ENCODE measurements around the gene SHC1. TPM values are rescaled to one million over a fixed set of nuclear protein-coding genes. Genes with fewer than 3 reads are reported as not detected.

SHC1 gene
- total RNA-seq, 1 donor from 2014 or later: 36.0 TPM

- peak overlapping the region; percentile 5 for H3K27ac ChIP-seq (ENCODE audit: low read depth, low read length)
- no peak overlapping the region for H3K4me3 ChIP-seq (ENCODE audit: low read length in 3 of 3)
- H3K36me3 ChIP-seq (ENCODE audit: control insufficient read depth in 3 of 3, insufficient read depth in 3 of 3, low read length in 3 of 3): peaks cover 20 to 33% (median 21%) of the 10 kb centered on the region in 3 donors
- no peaks in the 10 kb centered on the region for H3K9me3 ChIP-seq (ENCODE audit: control insufficient read depth in 3 of 3, low read length in 3 of 3)
- H3K9ac ChIP-seq (ENCODE audit: low read depth in 1 of 3, low read length in 3 of 3): no peak overlapping the region
- H3K27me3 ChIP-seq (ENCODE audit: control insufficient read depth in 3 of 3, insufficient read depth in 3 of 3, low read length in 3 of 3): no peaks in the 10 kb centered on the region
- H3K4me1 ChIP-seq (ENCODE audit: control insufficient read depth in 3 of 3, insufficient read depth in 3 of 3, low read length in 3 of 3): peaks cover 59 to 75% (median 61%) of the 10 kb centered on the region in 3 donors
These were observed 11.1 kb downstream of the SHC1 start for GRCh38 chr1:154959426-154959780.

GRCh38 chr1:154958681-154959425 lies 11.7 kb downstream of the SHC1 start:
- H3K4me1 ChIP-seq (ENCODE audit: control insufficient read depth in 3 of 3, insufficient read depth in 3 of 3, low read length in 3 of 3): peaks cover 64 to 78% (median 66%) of the 10 kb centered on the region in 3 donors
- H3K36me3 ChIP-seq (ENCODE audit: control insufficient read depth in 3 of 3, insufficient read depth in 3 of 3, low read length in 3 of 3): peaks cover 16 to 29% (median 20%) of the 10 kb centered on the region in 3 donors
- H3K27ac ChIP-seq (ENCODE audit: low read depth, low read length): peak overlapping the region; percentile 5
- no peaks in the 10 kb centered on the region for H3K9me3 ChIP-seq (ENCODE audit: control insufficient read depth in 3 of 3, low read length in 3 of 3)
- H3K9ac ChIP-seq (ENCODE audit: low read depth in 1 of 3, low read length in 3 of 3): peak overlapping the region in 2 of 3 donors; percentile 8 to 40
- no peak overlapping the region for H3K4me3 ChIP-seq (ENCODE audit: low read length in 3 of 3)
- H3K27me3 ChIP-seq (ENCODE audit: control insufficient read depth in 3 of 3, insufficient read depth in 3 of 3, low read length in 3 of 3): no peaks in the 10 kb centered on the region

- no peaks in the 10 kb centered on the region for H3K9me3 ChIP-seq (ENCODE audit: control insufficient read depth in 3 of 3, low read length in 3 of 3)
- peaks cover 66 to 78% (median 73%) of the 10 kb centered on the region in 3 donors for H3K4me1 ChIP-seq (ENCODE audit: control insufficient read depth in 3 of 3, insufficient read depth in 3 of 3, low read length in 3 of 3)
- H3K27me3 ChIP-seq (ENCODE audit: control insufficient read depth in 3 of 3, insufficient read depth in 3 of 3, low read length in 3 of 3): no peaks in the 10 kb centered on the region
- H3K27ac ChIP-seq (ENCODE audit: low read depth, low read length): peak overlapping the region; percentile 1
- no peak overlapping the region for H3K4me3 ChIP-seq (ENCODE audit: low read length in 3 of 3)
- H3K9ac ChIP-seq (ENCODE audit: low read depth in 1 of 3, low read length in 3 of 3): peak overlapping the region; percentile 20 to 54 (median 42)
- H3K36me3 ChIP-seq (ENCODE audit: control insufficient read depth in 3 of 3, insufficient read depth in 3 of 3, low read length in 3 of 3): peaks cover 10 to 21% (median 14%) of the 10 kb centered on the region in 3 donors
These were observed 12.5 kb downstream of the SHC1 start for GRCh38 chr1:154958036-154958435.

- H3K27ac ChIP-seq (ENCODE audit: low read depth, low read length): peak overlapping the region; percentile 90
- H3K27me3 ChIP-seq (ENCODE audit: control insufficient read depth in 3 of 3, insufficient read depth in 3 of 3, low read length in 3 of 3): no peaks in the 10 kb centered on the region
- peaks cover 10 to 23% (median 14%) of the 10 kb centered on the region in 3 donors for H3K36me3 ChIP-seq (ENCODE audit: control insufficient read depth in 3 of 3, insufficient read depth in 3 of 3, low read length in 3 of 3)
- no peaks in the 10 kb centered on the region for H3K9me3 ChIP-seq (ENCODE audit: control insufficient read depth in 3 of 3, low read length in 3 of 3)
- H3K4me3 ChIP-seq (ENCODE audit: low read length in 3 of 3): peak overlapping the region; percentile 79 to 95 (median 92)
- H3K9ac ChIP-seq (ENCODE audit: low read depth in 1 of 3, low read length in 3 of 3): peak overlapping the region; percentile 78 to 98 (median 90)
- peaks cover 66 to 79% (median 73%) of the 10 kb centered on the region in 3 donors for H3K4me1 ChIP-seq (ENCODE audit: control insufficient read depth in 3 of 3, insufficient read depth in 3 of 3, low read length in 3 of 3)
These were observed 13.4 kb downstream of the SHC1 start for GRCh38 chr1:154957091-154957657.

GRCh38 chr1:154956544-154956941 lies 14.0 kb downstream of the SHC1 start:
- Histone ChIP-seq H3K36me3 (ENCODE audit: control insufficient read depth in 3 of 3, insufficient read depth in 3 of 3, low read length in 3 of 3) (peaks cover 13 to 29% (median 14%) of the 10 kb centered on the region in 3 donors), H3K9ac (ENCODE audit: low read depth in 1 of 3, low read length in 3 of 3) (peak overlapping the region; percentile 78 to 98 (median 90))

GRCh38 chr1:154955718-154956543 lies 14.6 kb downstream of the SHC1 start, which contains the start of gene PBXIP1:
TSS of gene PBXIP1 (minus strand) at chr1:154956099. CDS start at chr1:154953721, 2,378 bp downstream.
- peak within 1 kb of the TSS; percentile 78 to 98 (median 90) for H3K9ac ChIP-seq (ENCODE audit: low read depth in 1 of 3, low read length in 3 of 3)
- no peaks in the 10 kb centered on the region for H3K9me3 ChIP-seq (ENCODE audit: control insufficient read depth in 3 of 3, low read length in 3 of 3)
- no peaks in the 10 kb centered on the region for H3K27me3 ChIP-seq (ENCODE audit: control insufficient read depth in 3 of 3, insufficient read depth in 3 of 3, low read length in 3 of 3)
- H3K36me3 ChIP-seq (ENCODE audit: control insufficient read depth in 3 of 3, insufficient read depth in 3 of 3, low read length in 3 of 3): peaks cover 18 to 35% (median 19%) of the 10 kb centered on the region in 3 donors
- peak within 1 kb of the TSS; percentile 90 for H3K27ac ChIP-seq (ENCODE audit: low read depth, low read length)
- peaks cover 70 to 88% (median 77%) of the 10 kb centered on the region in 3 donors for H3K4me1 ChIP-seq (ENCODE audit: control insufficient read depth in 3 of 3, insufficient read depth in 3 of 3, low read length in 3 of 3)
- H3K4me3 ChIP-seq (ENCODE audit: low read length in 3 of 3): peak within 1 kb of the TSS; percentile 79 to 95 (median 92)

More at GRCh38 chr1:154956544-154956941, 14.0 kb downstream of the SHC1 start:
- Histone ChIP-seq H3K27ac (ENCODE audit: low read depth, low read length) (peak overlapping the region; percentile 90), H3K27me3 (ENCODE audit: control insufficient read depth in 3 of 3, insufficient read depth in 3 of 3, low read length in 3 of 3) (no peaks in the 10 kb centered on the region), H3K9me3 (ENCODE audit: control insufficient read depth in 3 of 3, low read length in 3 of 3) (no peaks in the 10 kb centered on the region), H3K4me1 (ENCODE audit: control insufficient read depth in 3 of 3, insufficient read depth in 3 of 3, low read length in 3 of 3) (peaks cover 70 to 83% (median 77%) of the 10 kb centered on the region in 3 donors), H3K4me3 (ENCODE audit: low read length in 3 of 3) (peak overlapping the region; percentile 79 to 95 (median 92))

GRCh38 chr1:154955039-154955717 lies 15.4 kb downstream of the SHC1 start:
- peaks cover 64 to 83% (median 72%) of the 10 kb centered on the region in 3 donors for H3K4me1 ChIP-seq (ENCODE audit: control insufficient read depth in 3 of 3, insufficient read depth in 3 of 3, low read length in 3 of 3)
- H3K27ac ChIP-seq (ENCODE audit: low read depth, low read length): peak overlapping the region; percentile 90

GRCh38 chr1:154954541-154954940 lies 16.0 kb downstream of the SHC1 start:
- H3K36me3 ChIP-seq (ENCODE audit: control insufficient read depth in 3 of 3, insufficient read depth in 3 of 3, low read length in 3 of 3): peaks cover 22 to 41% (median 23%) of the 10 kb centered on the region in 3 donors
- H3K4me1 ChIP-seq (ENCODE audit: control insufficient read depth in 3 of 3, insufficient read depth in 3 of 3, low read length in 3 of 3): peaks cover 62 to 83% (median 72%) of the 10 kb centered on the region in 3 donors
- H3K27me3 ChIP-seq (ENCODE audit: control insufficient read depth in 3 of 3, insufficient read depth in 3 of 3, low read length in 3 of 3): no peaks in the 10 kb centered on the region
- H3K4me3 ChIP-seq (ENCODE audit: low read length in 3 of 3): peak overlapping the region; percentile 79 to 95 (median 92)
- peak overlapping the region; percentile 90 for H3K27ac ChIP-seq (ENCODE audit: low read depth, low read length)
- H3K9ac ChIP-seq (ENCODE audit: low read depth in 1 of 3, low read length in 3 of 3): peak overlapping the region; percentile 78 to 98 (median 90)
- no peaks in the 10 kb centered on the region for H3K9me3 ChIP-seq (ENCODE audit: control insufficient read depth in 3 of 3, low read length in 3 of 3)

More at GRCh38 chr1:154955039-154955717, 15.4 kb downstream of the SHC1 start:
- Histone ChIP-seq H3K4me3 (ENCODE audit: low read length in 3 of 3) (peak overlapping the region; percentile 79 to 95 (median 92)), H3K9me3 (ENCODE audit: control insufficient read depth in 3 of 3, low read length in 3 of 3) (no peaks in the 10 kb centered on the region), H3K9ac (ENCODE audit: low read depth in 1 of 3, low read length in 3 of 3) (peak overlapping the region; percentile 78 to 98 (median 90)), H3K27me3 (ENCODE audit: control insufficient read depth in 3 of 3, insufficient read depth in 3 of 3, low read length in 3 of 3) (no peaks in the 10 kb centered on the region), H3K36me3 (ENCODE audit: control insufficient read depth in 3 of 3, insufficient read depth in 3 of 3, low read length in 3 of 3) (peaks cover 25 to 43% (median 26%) of the 10 kb centered on the region in 3 donors)

- Histone ChIP-seq H3K27ac (ENCODE audit: low read depth, low read length) (peak overlapping the region; percentile 21), H3K27me3 (ENCODE audit: control insufficient read depth in 3 of 3, insufficient read depth in 3 of 3, low read length in 3 of 3) (no peaks in the 10 kb centered on the region)
These were observed 16.9 kb downstream of the SHC1 start for GRCh38 chr1:154953611-154954038.

More at GRCh38 chr1:154953611-154954038, 16.9 kb downstream of the SHC1 start:
- Histone ChIP-seq H3K9ac (ENCODE audit: low read depth in 1 of 3, low read length in 3 of 3) (peak overlapping the region; percentile 55 to 61 (median 59)), H3K36me3 (ENCODE audit: control insufficient read depth in 3 of 3, insufficient read depth in 3 of 3, low read length in 3 of 3) (peaks cover 15 to 35% (median 22%) of the 10 kb centered on the region in 3 donors), H3K4me1 (ENCODE audit: control insufficient read depth in 3 of 3, insufficient read depth in 3 of 3, low read length in 3 of 3) (peaks cover 59 to 75% (median 69%) of the 10 kb centered on the region in 3 donors), H3K4me3 (ENCODE audit: low read length in 3 of 3) (peak overlapping the region; percentile 60 to 95 (median 79)), H3K9me3 (ENCODE audit: control insufficient read depth in 3 of 3, low read length in 3 of 3) (no peaks in the 10 kb centered on the region)
